KOPT-K1 (cell line): ENCODE measurements around the gene RNF8.
"Not testable (repeated sequence)": the region's sequence is repeated elsewhere in the genome, so short reads cannot be mapped to it uniquely, and the experiment has no call there.

Experiments
- H3K27ac ChIP-seq: fragments of 200-600 bp; sonication (generic); 2 replicates; pipeline ENCODE4 v1.5.1; 2016; ENCODE audit warnings: antibody characterized with exemption, mild to moderate bottlenecking, low read depth, low read length; ENCODE audit not compliant: poor library complexity, severe bottlenecking
- H3K36me3 ChIP-seq: fragments of 200-600 bp; sonication (generic); 2 replicates; pipeline ENCODE4 v1.5.1; 2017; ENCODE audit warnings: antibody characterized with exemption, mild to moderate bottlenecking, low read length, moderate library complexity; ENCODE audit not compliant: insufficient read depth
- H3K9me3 ChIP-seq: fragments of 200-600 bp; sonication (generic); 2 replicates; pipeline ENCODE4 v1.5.1; 2017; ENCODE audit warnings: antibody characterized with exemption, low read length, mild to moderate bottlenecking; ENCODE audit not compliant: insufficient read depth, poor library complexity, severe bottlenecking

Gene RNF8

DNA sequence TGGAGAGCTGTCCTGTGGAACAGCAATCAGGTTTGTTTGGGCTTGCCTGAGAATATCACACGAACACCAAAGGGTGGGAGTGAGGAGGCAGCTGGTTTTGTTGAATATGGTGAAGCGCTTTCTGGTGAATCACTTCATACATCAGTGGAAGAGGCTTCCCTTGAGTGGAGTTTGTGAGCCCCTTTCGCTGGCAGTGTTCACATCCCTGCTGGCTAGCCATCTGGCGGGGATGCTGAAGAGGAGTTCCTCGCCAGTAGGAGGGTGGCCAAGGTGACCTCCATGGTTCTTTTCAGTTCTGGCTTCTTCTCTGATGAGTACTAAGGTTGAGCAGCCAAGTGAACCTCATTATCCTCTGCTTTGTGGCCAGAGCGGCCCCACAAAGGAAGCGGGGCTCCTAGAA is 37.7 kb upstream of the RNF8 start:
- Histone ChIP-seq H3K36me3 (peaks cover 89% of the 10 kb centered on the region), H3K9me3 (no peaks in the 10 kb centered on the region), H3K27ac (no peak overlapping the region)

DNA sequence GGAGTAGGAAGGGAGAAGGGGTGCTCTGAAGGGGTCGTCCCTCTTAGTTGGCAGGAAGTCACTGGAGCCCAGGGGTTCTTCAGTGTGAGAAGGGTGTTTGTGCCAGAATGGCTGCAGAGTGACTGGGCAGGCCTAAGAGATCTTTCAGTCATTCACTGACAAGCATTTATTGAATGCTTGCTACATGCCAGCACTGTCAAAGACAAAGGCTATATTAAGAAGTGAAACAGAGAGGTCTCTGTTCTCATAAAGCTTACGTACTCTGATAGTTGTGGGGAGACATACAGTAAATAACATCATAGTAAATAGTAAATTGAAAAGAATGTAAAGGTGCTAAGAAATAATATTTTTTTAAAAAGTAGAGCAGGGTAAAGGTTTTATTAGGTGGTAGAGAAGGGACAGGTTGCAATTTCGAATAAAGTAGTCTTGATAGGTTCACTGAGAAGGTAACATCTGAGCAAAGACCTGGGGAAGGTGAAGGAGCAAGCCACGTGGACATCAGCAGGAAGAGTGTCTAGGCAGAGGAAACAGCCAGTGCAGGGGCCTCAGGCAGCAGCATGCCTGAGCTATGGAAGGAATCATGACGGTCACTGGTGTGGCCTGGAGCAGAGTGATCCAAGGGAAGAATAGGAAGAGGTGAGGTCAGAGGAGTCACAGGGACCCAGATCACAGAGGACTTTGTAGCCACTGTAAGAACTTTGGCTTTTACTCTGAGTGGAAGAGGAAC is 36.3 kb upstream of the RNF8 start:
- Histone ChIP-seq H3K27ac (no peak overlapping the region), H3K36me3 (peaks cover 100% of the 10 kb centered on the region), H3K9me3 (no peaks in the 10 kb centered on the region)

DNA sequence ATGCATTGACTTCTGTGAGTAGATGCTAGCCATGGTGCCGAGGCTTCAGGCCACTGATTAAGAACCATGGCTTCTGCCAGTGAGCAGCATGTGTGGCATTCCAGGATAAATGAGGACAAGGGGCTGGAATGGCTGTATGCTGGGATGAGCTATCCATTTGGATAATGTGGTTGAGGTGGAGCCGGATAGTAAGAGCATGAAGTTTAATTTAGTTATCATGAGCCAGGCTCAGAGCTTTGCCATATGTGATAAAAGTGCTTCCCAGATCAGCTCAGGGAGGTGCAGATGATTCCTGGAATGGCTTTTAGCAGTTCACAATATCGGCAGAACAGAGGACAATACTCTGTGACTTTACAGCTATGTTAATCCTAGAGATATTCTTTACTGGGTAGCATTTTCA is 34.6 kb upstream of the RNF8 start:
- Histone ChIP-seq H3K36me3 (peaks cover 100% of the 10 kb centered on the region), H3K27ac (no peak overlapping the region), H3K9me3 (no peaks in the 10 kb centered on the region)

DNA sequence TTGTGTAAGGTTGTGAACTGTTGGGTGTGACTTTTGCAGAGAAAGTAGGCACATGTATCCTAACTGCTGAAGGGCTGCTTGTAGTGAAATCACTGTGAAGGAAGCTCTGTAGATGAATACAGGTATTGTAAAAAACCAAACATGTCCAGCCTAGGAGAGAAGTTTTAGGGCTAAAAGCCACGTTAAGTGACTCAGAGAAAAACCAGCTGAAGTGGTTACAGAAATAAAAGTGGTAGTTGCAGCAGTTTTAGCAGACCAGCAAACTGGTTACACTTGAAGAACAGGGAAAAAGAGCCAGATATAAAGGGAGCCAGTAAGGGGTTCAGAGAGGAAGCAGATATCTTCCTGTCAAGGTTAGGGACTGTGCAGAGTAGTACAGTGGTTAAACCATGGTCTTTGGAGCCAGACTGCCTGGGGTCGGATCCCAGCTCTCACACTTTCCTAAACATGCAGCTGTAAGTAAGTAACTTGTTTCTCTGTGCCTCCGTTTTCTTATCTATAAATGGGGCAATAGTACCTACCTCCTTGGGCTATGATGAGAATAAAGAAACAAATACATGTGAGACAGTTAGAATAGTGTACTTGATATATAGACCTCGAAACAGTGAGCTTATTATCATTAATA is 33.8 kb upstream of the RNF8 start:
- H3K27ac ChIP-seq, result no peak overlapping the region
- H3K9me3 ChIP-seq, result no peaks in the 10 kb centered on the region
- H3K36me3 ChIP-seq, result peaks cover 96% of the 10 kb centered on the region

DNA sequence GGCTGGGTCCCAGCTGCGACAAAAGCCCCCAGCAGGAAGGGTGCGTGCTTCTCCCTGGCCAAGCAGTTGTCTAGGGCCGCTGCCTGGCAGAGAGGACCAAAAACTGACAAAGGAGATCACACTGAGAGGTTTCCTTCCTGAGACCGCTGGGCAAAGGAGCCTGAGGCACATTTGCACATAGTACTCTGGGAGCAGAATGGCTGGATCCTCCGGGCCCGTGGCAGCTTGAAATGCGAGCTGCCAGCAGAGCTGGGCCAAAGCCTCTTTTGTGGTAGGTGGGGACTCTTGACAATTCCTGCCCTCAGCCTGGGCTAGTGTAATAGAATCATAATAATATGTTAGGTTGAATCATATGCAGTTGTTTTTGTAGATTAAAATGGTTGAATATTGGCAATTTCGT is 33.1 kb upstream of the RNF8 start:
- no peaks in the 10 kb centered on the region for H3K9me3 ChIP-seq
- H3K27ac ChIP-seq, result no peak overlapping the region
- H3K36me3 ChIP-seq, result peaks cover 89% of the 10 kb centered on the region

DNA sequence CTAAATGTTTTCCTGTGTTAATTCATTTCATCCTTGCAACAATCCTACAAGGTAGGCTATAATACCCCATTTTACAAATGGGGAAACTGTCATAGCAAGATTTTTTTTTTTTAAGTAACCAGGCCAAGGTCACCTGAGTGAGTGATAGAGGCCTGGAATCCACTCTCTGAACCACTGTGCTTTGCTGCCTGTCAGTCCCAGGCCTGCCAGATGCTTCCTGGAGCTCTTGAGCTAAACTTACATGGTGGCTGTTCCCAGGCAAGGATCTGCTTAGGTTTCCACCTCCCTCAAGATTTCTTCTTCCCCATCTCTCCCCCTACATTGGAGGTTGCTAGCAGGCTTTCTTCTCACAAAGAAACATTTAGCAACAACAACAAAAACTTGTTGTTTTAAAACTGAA is 32.7 kb upstream of the RNF8 start:
- H3K9me3 ChIP-seq, result no peaks in the 10 kb centered on the region
- H3K27ac ChIP-seq, result no peak overlapping the region
- H3K36me3 ChIP-seq, result peaks cover 84% of the 10 kb centered on the region

DNA sequence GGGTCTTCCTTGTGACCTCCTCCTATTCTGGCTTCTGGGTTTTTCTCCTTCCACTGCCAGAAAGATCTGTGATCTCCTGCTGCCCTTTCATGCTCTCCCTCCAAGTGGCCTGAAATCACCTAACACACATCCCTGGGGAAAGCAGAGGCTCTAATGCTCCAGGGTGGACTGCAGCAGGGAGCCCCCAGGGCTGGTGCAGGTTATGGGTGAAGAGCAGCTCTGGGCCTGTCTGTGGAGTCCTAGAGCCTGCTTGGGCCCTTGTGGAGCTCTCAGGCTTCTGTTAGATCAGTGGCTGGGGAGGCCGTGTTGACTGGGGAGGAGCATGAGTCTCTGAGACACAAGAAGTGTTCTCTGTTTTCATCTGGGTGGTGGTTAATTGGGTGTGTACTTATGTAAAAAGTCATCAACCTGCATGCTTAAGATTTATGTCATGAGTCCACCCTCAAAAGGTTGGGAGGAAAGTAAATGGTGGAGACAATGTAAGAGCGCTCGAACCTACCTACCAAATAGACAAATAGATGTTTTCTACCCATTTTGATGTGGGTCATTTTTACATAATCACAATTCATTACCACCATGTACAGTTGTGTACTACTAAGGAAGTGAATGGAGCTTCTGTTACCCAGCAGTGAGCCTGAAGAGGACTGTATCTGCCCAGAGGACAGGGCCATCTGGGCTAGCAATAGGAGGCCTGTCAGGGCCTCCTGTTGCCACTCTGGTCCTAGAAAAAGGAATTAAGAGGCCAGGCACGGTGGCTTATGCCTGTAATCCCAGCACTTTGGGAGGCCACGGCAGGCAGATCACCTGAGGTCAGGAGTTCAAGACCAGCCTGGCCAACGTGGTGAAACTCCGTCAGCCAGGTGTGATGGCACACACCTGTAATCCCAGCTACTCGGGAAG is 32.0 kb upstream of the RNF8 start:
- Histone ChIP-seq H3K27ac (no peak overlapping the region), H3K9me3 (no peaks in the 10 kb centered on the region), H3K36me3 (peaks cover 78% of the 10 kb centered on the region)

DNA sequence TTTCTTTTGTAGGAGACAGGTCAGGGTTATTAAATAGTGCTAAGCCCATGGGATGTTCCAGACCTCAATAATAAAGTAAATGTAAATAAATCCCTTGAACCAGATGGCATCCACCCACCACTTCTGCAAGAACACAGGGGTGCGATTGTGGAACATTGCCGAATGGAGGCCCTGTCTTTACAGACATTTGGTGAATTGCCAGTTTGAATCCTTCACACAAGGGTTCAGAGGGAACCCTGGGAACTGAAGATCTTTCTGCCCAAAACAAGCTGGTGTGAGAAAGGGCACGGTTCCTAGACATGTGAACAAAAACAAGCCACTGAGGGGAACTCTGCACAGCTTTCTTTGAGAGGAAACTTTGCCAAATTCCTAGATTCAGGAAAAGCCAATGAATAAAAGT is 30.2 kb upstream of the RNF8 start:
- H3K9me3 ChIP-seq, result no peaks in the 10 kb centered on the region
- H3K36me3 ChIP-seq, result peaks cover 64% of the 10 kb centered on the region
- H3K27ac ChIP-seq, result no peak overlapping the region

DNA sequence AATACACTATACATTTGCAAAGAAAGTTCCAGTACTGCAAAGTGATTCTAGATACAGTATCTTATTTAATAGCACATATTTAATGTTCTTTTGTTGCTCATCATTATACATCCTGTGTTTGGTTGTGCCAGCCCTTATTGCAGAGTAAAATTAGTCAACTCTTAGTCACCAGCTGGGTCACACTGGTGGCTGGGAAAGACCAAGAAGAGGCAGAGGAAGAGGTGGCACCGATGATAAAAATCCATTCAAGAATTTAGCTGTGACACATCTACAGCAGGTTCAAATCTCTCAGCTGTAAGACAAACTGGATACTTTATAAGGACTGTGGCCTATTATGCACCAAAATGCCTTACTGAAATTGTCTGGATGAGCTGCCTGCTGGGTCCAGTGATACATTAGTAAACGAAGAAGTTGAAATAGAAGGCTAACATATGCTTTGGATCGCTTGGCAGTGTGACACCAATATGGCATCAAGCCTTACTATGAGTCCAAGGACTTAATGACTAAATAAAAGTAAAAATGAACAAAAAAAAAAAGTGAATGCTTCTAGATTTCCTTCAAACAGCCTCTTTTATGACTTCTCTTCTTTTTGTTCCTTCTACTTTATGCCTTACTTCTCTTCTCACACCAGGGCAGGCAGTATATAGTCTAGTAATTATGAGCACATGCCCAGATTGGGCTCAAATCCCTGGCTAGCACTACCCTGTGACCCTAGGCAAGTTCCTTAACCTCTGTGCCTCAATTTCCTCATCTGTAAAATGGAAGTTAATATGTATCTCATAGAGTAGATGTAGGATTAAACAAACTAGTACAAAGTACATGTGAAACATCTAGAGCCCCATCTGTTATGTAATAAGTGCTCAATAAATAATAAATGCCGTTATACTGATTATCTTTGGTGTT is 29.4 kb upstream of the RNF8 start:
- Histone ChIP-seq H3K9me3 (no peaks in the 10 kb centered on the region), H3K27ac (no peak overlapping the region), H3K36me3 (peaks cover 60% of the 10 kb centered on the region)

DNA sequence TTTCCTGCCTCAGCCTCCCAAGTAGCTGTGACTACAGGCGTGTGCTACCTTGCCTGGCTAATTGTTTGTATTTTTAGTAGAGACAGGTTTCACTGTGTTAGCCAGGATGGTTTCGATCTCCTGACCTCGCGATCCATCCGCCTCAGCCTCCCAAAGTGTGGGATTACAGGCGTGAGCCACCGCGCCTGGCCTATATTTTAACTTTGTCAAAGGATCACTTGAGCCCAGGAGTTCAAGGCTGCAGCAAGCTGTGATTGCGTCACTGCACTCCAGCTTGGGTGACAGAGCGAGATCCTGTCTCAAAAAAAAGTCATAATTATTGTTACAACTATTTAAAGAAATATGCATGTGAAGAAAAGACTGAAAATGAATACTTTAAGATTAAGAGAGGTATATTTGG is 23.4 kb upstream of the RNF8 start:
- H3K36me3 ChIP-seq, result peaks cover 58% of the 10 kb centered on the region
- not testable (repeated sequence) for H3K9me3 ChIP-seq, H3K27ac ChIP-seq

DNA sequence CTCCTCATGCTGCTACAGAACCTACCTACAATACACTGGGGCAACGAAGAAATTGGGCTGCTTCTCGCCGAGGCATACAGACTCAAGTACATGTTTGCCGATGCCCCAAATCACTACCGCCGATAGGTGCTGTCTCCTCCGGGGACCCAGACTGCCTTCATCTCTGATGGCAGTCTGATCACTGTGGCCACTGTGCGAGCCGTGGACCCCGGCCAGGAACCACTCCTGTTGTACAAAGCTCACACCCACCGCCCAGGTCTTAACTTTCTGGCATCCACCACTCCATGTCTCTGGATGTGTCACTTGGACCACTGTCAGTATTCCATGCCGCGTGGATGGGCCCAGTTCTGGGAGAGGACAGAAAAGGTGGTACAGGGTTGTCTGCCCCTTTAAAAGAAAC is 22.7 kb upstream of the RNF8 start:
- Histone ChIP-seq H3K9me3 (no peaks in the 10 kb centered on the region), H3K36me3 (peaks cover 58% of the 10 kb centered on the region), H3K27ac (no peak overlapping the region)

DNA sequence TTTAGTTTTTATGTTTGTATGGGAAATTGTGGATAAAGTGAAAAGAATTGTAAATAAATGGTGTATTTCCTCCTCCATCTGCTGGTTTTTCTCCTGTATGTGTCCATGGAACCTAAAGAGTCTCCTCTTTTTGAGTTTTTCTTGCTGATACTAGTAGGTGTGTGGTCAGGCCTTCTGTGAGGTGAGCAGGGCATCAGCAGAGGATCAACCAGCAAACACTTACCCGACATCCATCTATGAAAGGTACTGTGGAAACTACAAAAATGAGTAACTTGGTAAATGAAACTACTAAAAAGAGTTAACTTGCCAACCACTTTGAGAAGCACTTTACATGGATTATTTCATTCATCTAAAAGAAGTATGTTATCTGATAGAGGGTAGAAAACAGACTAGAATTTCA is 20.9 kb upstream of the RNF8 start:
- peaks cover 53% of the 10 kb centered on the region for H3K36me3 ChIP-seq
- H3K27ac ChIP-seq, result no peak overlapping the region
- no peaks in the 10 kb centered on the region for H3K9me3 ChIP-seq

DNA sequence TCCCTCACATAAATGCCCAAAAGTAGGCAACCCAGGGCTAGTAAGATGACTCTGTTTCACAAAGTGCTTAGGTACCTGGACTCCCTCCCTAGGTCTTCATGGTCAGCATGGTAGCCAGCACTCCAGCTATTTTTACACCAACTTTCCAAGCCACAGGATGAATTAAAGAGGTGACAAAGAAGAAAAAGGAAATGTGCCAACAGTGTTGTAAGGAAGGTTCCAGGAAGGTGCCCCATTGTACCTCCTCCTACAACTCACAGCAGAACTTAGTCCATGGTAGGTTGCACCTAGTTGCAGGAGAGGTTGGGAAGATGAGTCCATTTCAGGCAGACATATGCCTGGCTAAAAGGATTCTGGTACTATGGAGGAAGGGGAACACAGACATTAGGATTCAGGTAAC is 19.7 kb upstream of the RNF8 start:
- no peak overlapping the region for H3K27ac ChIP-seq
- peaks cover 53% of the 10 kb centered on the region for H3K36me3 ChIP-seq
- no peaks in the 10 kb centered on the region for H3K9me3 ChIP-seq

DNA sequence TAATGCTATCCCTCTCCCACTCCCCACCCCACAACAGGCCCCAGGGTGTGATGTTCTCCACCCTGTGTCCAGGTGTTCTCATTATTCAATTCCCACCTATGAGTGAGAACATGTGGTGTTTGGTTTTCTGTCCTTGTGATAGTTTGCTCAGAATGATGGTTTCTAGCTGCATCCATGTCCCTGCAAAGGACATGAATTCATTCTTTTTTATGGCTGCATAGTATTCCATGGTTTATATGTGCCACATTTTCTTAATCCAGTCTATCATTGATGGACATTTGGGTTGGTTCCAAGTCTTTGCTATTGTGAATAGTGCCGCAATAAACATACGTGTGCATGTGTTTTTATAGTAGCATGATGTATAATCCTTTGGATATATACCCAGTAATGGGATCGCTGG is 15.5 kb upstream of the RNF8 start:
- H3K9me3 ChIP-seq, H3K27ac ChIP-seq: not testable (repeated sequence)
- peaks cover 12% of the 10 kb centered on the region for H3K36me3 ChIP-seq
